GM08714 (cell line): ENCODE data around the gene FBXW12.

Source experiments
- H3K4me3 ChIP-seq: fragments of 200-500 bp; sonication (Bioruptor generic); 2 replicates; pipeline ENCODE4 v1.5.1; 2014; ENCODE audit warnings: mild to moderate bottlenecking, low read length, inconsistent platforms
- ZNF274 ChIP-seq: IDR thresholded peaks from 2 replicates; pipeline ENCODE4 v1.6.1; 2012; ENCODE audit warnings: mild to moderate bottlenecking, low read depth, low read length

FBXW12 gene

GRCh38 chr3:48429317-48429959 lies 57.4 kb downstream of the FBXW12 start:
- TF ChIP-seq ZNF274, result no peak
- H3K4me3 ChIP-seq, result peak overlapping the region; percentile 66

- no peak for TF ChIP-seq ZNF274
- H3K4me3 ChIP-seq, result peak within 1 kb of the TSS; percentile 66
Observed at GRCh38 chr3:48429960-48430707, 58.1 kb downstream of the FBXW12 start, which contains the start of gene PLXNB1. TSS of gene PLXNB1 (minus strand) at chr3:48430086. CDS start at chr3:48424611, 5,475 bp downstream.

GRCh38 chr3:48430708-48431101 lies 58.7 kb downstream of the FBXW12 start:
- H3K4me3 ChIP-seq, result no peak overlapping the region
- no peak for TF ChIP-seq ZNF274

- no peak for TF ChIP-seq ZNF274
- no peak overlapping the region for H3K4me3 ChIP-seq
Observed at GRCh38 chr3:48431224-48432029, 59.4 kb downstream of the FBXW12 start.

- no peak overlapping the region for H3K4me3 ChIP-seq
- TF ChIP-seq ZNF274, result no peak
Observed at GRCh38 chr3:48432411-48433371, 60.7 kb downstream of the FBXW12 start.

- no peak for TF ChIP-seq ZNF274
- no peak overlapping the region for H3K4me3 ChIP-seq
Observed at GRCh38 chr3:48433472-48434118, 61.6 kb downstream of the FBXW12 start.

- TF ChIP-seq ZNF274, result no peak
- H3K4me3 ChIP-seq, result no peak overlapping the region
Observed at GRCh38 chr3:48434591-48435222, 62.7 kb downstream of the FBXW12 start.

GRCh38 chr3:48435223-48435595 lies 63.2 kb downstream of the FBXW12 start:
- no peak overlapping the region for H3K4me3 ChIP-seq
- no peak for TF ChIP-seq ZNF274

- no peak for TF ChIP-seq ZNF274
- no peak overlapping the region for H3K4me3 ChIP-seq
Observed at GRCh38 chr3:48435774-48436476, 63.9 kb downstream of the FBXW12 start.

GRCh38 chr3:48436477-48436787 lies 64.4 kb downstream of the FBXW12 start:
- H3K4me3 ChIP-seq, result no peak overlapping the region
- no peak for TF ChIP-seq ZNF274

- H3K4me3 ChIP-seq, result no peak overlapping the region
- no peak for TF ChIP-seq ZNF274
Observed at GRCh38 chr3:48436855-48437254, 64.8 kb downstream of the FBXW12 start.

GRCh38 chr3:48437812-48438211 lies 65.8 kb downstream of the FBXW12 start:
- no peak for TF ChIP-seq ZNF274
- no peak overlapping the region for H3K4me3 ChIP-seq
